Left lung (tissue), 10 donors: ENCODE results near the gene ITPK1. TPM values are rescaled to one million over a fixed set of nuclear protein-coding genes. Genes with fewer than 3 reads are reported as not detected.

Experiments used
- ATAC-seq: fragments of 200-7000 bp; cut with Tn5 transposase; one replicate; pipeline ENCODE4 v1.9.1; 2020; ENCODE audit warnings: moderate library complexity
- DNase-seq, 4 donors: peaks; one replicate each; pipeline ENCODE4 v3.0.0-alpha.2; 2013 to 2020
- H3K27ac ChIP-seq, 2 donors: fragments of 200-600 bp; sonication (generic) in 1 of 2; one replicate each; pipeline versions ENCODE4 v1.5.0 to v1.8.0; 2020 to 2021
- H3K27me3 ChIP-seq, 2 donors: fragments of 200-600 bp; sonication (generic) in 1 of 2; one replicate each; pipeline versions ENCODE4 v1.5.0 to v1.8.0; 2020 to 2021
- H3K36me3 ChIP-seq, 2 donors: fragments of 200-600 bp; sonication (generic) in 1 of 2; one replicate each; pipeline versions ENCODE4 v1.5.0 to v1.8.0; 2020 to 2021
- H3K4me1 ChIP-seq, 2 donors: fragments of 200-600 bp; one replicate each; pipeline ENCODE4 v1.8.0; 2021
- H3K4me3 ChIP-seq, 2 donors: fragments of 200-600 bp; sonication (generic) in 1 of 2; one replicate each; pipeline versions ENCODE4 v1.5.0 to v1.8.0; 2020 to 2021; ENCODE audit warnings: mild to moderate bottlenecking in 1 of 2
- H3K9me3 ChIP-seq, 2 donors: fragments of 200-600 bp; sonication (generic) in 1 of 2; one replicate each; pipeline versions ENCODE4 v1.5.0 to v1.8.0; 2020 to 2021
- CTCF ChIP-seq, 2 donors: fragments of 200-600 bp; sonication (generic) in 1 of 2; IDR thresholded peaks; one replicate each; pipeline versions ENCODE4 v1.5.0 to v1.8.0; 2021; ENCODE audit warnings: antibody characterized with exemption in 2 of 2
- intact Hi-C, 2 donors: fragments of 100-400 bp; cut with DNase I; formaldehyde crosslinking; loops; one replicate each; pipeline versions ENCODE4 v1.11.2 to v1.14.2; 2022
- polyA plus RNA-seq, 6 donors: library from polyadenylated mRNA; unstranded; fragments of 120-200 nt; gene quantifications; one replicate each; pipeline ENCODE4 v1.2.1, GENCODE V29; 2013; ENCODE audit not compliant: insufficient read length in 6 of 6
- total RNA-seq, 2 donors: library from RNA; stranded (reverse); fragmentation: NEBNext Ultra II Directional; extraction: Animal tissue kit (Norgen Biotek cat#: 25700); gene quantifications; one replicate each; pipeline ENCODE4 v1.2.1, GENCODE V29; 2021
- donor health status: DM: no; HTN: yes; CAD: no.
- donor health status: DM: no; HTN: no; CAD: no.

Gene ITPK1
- total and polyA plus RNA-seq, 8 donors: 18.1 to 108 (median 20.8) TPM

- DNase-seq: no peak
- TF ChIP-seq CTCF (IDR thresholded peaks at IDR 0.05): no peak
- intact Hi-C loops: no loop called here
- no peak overlapping the region for H3K27ac ChIP-seq
- H3K9me3 ChIP-seq: no peaks in the 10 kb centered on the region
- H3K36me3 ChIP-seq: no peaks in the 10 kb centered on the region
- H3K27me3 ChIP-seq: peaks cover 0 to 76% of the 10 kb centered on the region in 2 donors
- no peak overlapping the region for H3K4me3 ChIP-seq
- no peak for ATAC-seq
- no peaks in the 10 kb centered on the region for H3K4me1 ChIP-seq
These were observed 215.1 kb downstream of the ITPK1 start for GRCh38 chr14:92900660-92901059.

- no peak for ATAC-seq
- DNase-seq: no peak
- no peaks in the 10 kb centered on the region for H3K36me3 ChIP-seq
- H3K4me3 ChIP-seq: no peak overlapping the region
- H3K27me3 ChIP-seq: peaks cover 0 to 67% of the 10 kb centered on the region in 2 donors
- no peak overlapping the region for H3K27ac ChIP-seq
- no peaks in the 10 kb centered on the region for H3K4me1 ChIP-seq
- intact Hi-C loops: no loop called here
- H3K9me3 ChIP-seq: peaks cover 0 to 5% of the 10 kb centered on the region in 2 donors
- no peak for TF ChIP-seq CTCF (IDR thresholded peaks at IDR 0.05)
These were observed 217.1 kb downstream of the ITPK1 start for GRCh38 chr14:92898566-92899131.

GRCh38 chr14:92897922-92898565 is 217.7 kb downstream of the ITPK1 start:
- peaks cover 0 to 11% of the 10 kb centered on the region in 2 donors for H3K9me3 ChIP-seq
- H3K36me3 ChIP-seq: no peaks in the 10 kb centered on the region
- intact Hi-C loops: no loop called here
- ATAC-seq (no peak), DNase-seq (no peak)
- TF ChIP-seq CTCF (IDR thresholded peaks at IDR 0.05): no peak
- H3K27ac ChIP-seq: no peak overlapping the region
- no peak overlapping the region for H3K4me3 ChIP-seq
- H3K27me3 ChIP-seq: peaks cover 0 to 61% of the 10 kb centered on the region in 2 donors
- no peaks in the 10 kb centered on the region for H3K4me1 ChIP-seq

- Histone ChIP-seq H3K27ac (no peak overlapping the region), H3K4me1 (no peaks in the 10 kb centered on the region), H3K27me3 (peaks cover 0 to 39% of the 10 kb centered on the region in 2 donors), H3K4me3 (no peak overlapping the region), H3K9me3 (peaks cover 0 to 19% of the 10 kb centered on the region in 2 donors), H3K36me3 (no peaks in the 10 kb centered on the region)
- TF ChIP-seq CTCF (IDR thresholded peaks at IDR 0.05): no peak
- intact Hi-C loops: no loop called here
- DNase-seq: no peak
- no peak for ATAC-seq
These were observed 220.3 kb downstream of the ITPK1 start for GRCh38 chr14:92895352-92895878.

GRCh38 chr14:92892589-92892988 is 223.1 kb downstream of the ITPK1 start:
- intact Hi-C loops: no loop called here
- H3K27ac ChIP-seq: no peak overlapping the region
- H3K27me3 ChIP-seq: peaks cover 0 to 17% of the 10 kb centered on the region in 2 donors
- DNase-seq: no peak
- no peak for TF ChIP-seq CTCF (IDR thresholded peaks at IDR 0.05)
- ATAC-seq: no peak
- no peaks in the 10 kb centered on the region for H3K4me1 ChIP-seq
- no peak overlapping the region for H3K4me3 ChIP-seq
- peaks cover 0 to 19% of the 10 kb centered on the region in 2 donors for H3K9me3 ChIP-seq
- H3K36me3 ChIP-seq: no peaks in the 10 kb centered on the region
